ENCODE data around the gene CDCP1. TPM values are rescaled to one million over a fixed set of nuclear protein-coding genes. Genes with fewer than 3 reads are reported as not detected.

The CDCP1 gene
- total and polyA plus RNA-seq, 2 donors (not counting 1 experiment from before 2014, with no cell fraction given): not detected

- CTCF ChIA-PET: no interaction called here
- H3K9me3 Mint-ChIP-seq (ENCODE audit: insufficient read depth): no peaks in the 10 kb centered on the region
- POLR2A ChIA-PET: no interaction called here
- Histone ChIP-seq H3K4me3 (ENCODE audit: control extremely low read depth in 1 of 5, extremely low read depth in 1 of 5, insufficient read depth in 1 of 5, low read depth in 2 of 5, low read length in 4 of 5) (no peak overlapping the region), H4K20me1 (ENCODE audit: control insufficient read depth, insufficient read depth, low read length, poor library complexity, severe bottlenecking) (no peaks in the 10 kb centered on the region), H3K4me2 (replicated peaks; ENCODE audit: low read depth, low read length, poor library complexity, severe bottlenecking) (no peak overlapping the region), H2AFZ (ENCODE audit: insufficient read depth, low read depth, low read length, poor library complexity, severe bottlenecking) (no peak overlapping the region), H3K9me3 (ENCODE audit: control extremely low read depth in 1 of 3, control insufficient read depth in 2 of 3, insufficient read depth in 1 of 3, low read length in 2 of 3) (no peaks in the 10 kb centered on the region), H3K27me3 (replicated peaks in 1 of 4; ENCODE audit: control extremely low read depth in 1 of 4, control insufficient read depth in 3 of 4, insufficient read depth in 4 of 4, low read length in 3 of 4) (peaks cover 0 to 6% (median 3%) of the 10 kb centered on the region in 4 experiments), H3K27ac (ENCODE audit: low read length in 2 of 2) (no peak overlapping the region), H3K9ac (ENCODE audit: low read length) (no peak overlapping the region), H3K4me1 (ENCODE audit: control insufficient read depth in 2 of 2, insufficient read depth in 2 of 2, low read length in 2 of 2) (no peaks in the 10 kb centered on the region), H3K79me2 (ENCODE audit: control insufficient read depth, insufficient read depth, low read length) (no peaks in the 10 kb centered on the region), H3K36me3 (replicated peaks in 1 of 2; ENCODE audit: control extremely low read depth in 1 of 2, control insufficient read depth in 1 of 2, extremely low read depth in 1 of 2, insufficient read depth in 2 of 2, low read length in 1 of 2) (no peaks in the 10 kb centered on the region)
- no peak overlapping the region for H3K27ac Mint-ChIP-seq
- DNase-seq (no peak), ATAC-seq (ENCODE audit: low read depth) (no peak)
- intact Hi-C loops (cut with micrococcal nuclease): no loop called here
- WGBS (ENCODE audit: insufficient coverage): 69% methylated on average over 2 of the region's 2 CpGs
- no peaks in the 10 kb centered on the region for H3K4me1 Mint-ChIP-seq
- TF ChIP-seq, protein P1, sequence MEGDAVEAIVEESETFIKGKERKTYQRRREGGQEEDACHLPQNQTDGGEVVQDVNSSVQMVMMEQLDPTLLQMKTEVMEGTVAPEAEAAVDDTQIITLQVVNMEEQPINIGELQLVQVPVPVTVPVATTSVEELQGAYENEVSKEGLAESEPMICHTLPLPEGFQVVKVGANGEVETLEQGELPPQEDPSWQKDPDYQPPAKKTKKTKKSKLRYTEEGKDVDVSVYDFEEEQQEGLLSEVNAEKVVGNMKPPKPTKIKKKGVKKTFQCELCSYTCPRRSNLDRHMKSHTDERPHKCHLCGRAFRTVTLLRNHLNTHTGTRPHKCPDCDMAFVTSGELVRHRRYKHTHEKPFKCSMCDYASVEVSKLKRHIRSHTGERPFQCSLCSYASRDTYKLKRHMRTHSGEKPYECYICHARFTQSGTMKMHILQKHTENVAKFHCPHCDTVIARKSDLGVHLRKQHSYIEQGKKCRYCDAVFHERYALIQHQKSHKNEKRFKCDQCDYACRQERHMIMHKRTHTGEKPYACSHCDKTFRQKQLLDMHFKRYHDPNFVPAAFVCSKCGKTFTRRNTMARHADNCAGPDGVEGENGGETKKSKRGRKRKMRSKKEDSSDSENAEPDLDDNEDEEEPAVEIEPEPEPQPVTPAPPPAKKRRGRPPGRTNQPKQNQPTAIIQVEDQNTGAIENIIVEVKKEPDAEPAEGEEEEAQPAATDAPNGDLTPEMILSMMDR (IDR thresholded peaks at IDR 0.05): no peak
- no peak for TF ChIP-seq EZH2 (IDR thresholded peaks at IDR 0.05; ENCODE audit: borderline replicate concordance, insufficient read depth, low read depth, low read length, poor library complexity, severe bottlenecking)
- H3K4me3 Mint-ChIP-seq: no peak overlapping the region
- H3K27me3 Mint-ChIP-seq: peaks cover 41% of the 10 kb centered on the region
Observed at GRCh38 chr3:45125550-45126026, 20.6 kb downstream of the CDCP1 start.

DNA sequence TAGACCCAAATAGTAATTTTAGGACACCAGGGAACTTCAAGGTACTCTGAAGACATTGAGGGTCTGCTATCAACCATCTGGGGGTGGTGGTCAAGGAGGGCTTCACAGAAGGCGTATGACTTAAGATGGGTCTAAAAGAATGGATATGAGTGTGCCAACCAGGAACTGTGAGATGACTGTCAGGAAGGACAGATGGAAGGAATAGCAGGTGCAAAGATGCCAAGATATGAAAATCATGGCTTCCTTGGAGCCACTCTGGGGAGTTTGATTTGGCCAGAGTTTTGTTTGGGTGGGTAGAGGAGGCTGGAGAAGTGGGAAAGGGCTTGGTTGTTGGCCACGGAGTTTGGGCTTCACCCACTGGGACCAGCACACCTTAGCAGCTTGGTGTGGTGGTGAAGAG lies 21.2 kb downstream of the CDCP1 start:
- Histone ChIP-seq H3K4me3 (ENCODE audit: control extremely low read depth in 1 of 5, extremely low read depth in 1 of 5, insufficient read depth in 1 of 5, low read depth in 2 of 5, low read length in 4 of 5) (no peak overlapping the region), H3K4me2 (replicated peaks; ENCODE audit: low read depth, low read length, poor library complexity, severe bottlenecking) (no peak overlapping the region), H2AFZ (ENCODE audit: insufficient read depth, low read depth, low read length, poor library complexity, severe bottlenecking) (no peak overlapping the region), H3K9me3 (ENCODE audit: control extremely low read depth in 1 of 3, control insufficient read depth in 2 of 3, insufficient read depth in 1 of 3, low read length in 2 of 3) (no peaks in the 10 kb centered on the region), H3K4me1 (ENCODE audit: control insufficient read depth in 2 of 2, insufficient read depth in 2 of 2, low read length in 2 of 2) (no peaks in the 10 kb centered on the region), H3K27me3 (replicated peaks in 1 of 4; ENCODE audit: control extremely low read depth in 1 of 4, control insufficient read depth in 3 of 4, insufficient read depth in 4 of 4, low read length in 3 of 4) (peaks cover 0 to 6% (median 3%) of the 10 kb centered on the region in 4 experiments), H3K79me2 (ENCODE audit: control insufficient read depth, insufficient read depth, low read length) (no peaks in the 10 kb centered on the region), H3K36me3 (replicated peaks in 1 of 2; ENCODE audit: control extremely low read depth in 1 of 2, control insufficient read depth in 1 of 2, extremely low read depth in 1 of 2, insufficient read depth in 2 of 2, low read length in 1 of 2) (no peaks in the 10 kb centered on the region), H4K20me1 (ENCODE audit: control insufficient read depth, insufficient read depth, low read length, poor library complexity, severe bottlenecking) (no peaks in the 10 kb centered on the region), H3K9ac (ENCODE audit: low read length) (no peak overlapping the region), H3K27ac (ENCODE audit: low read length in 2 of 2) (no peak overlapping the region)
- Mint-ChIP-seq H3K9me3 (ENCODE audit: insufficient read depth) (no peaks in the 10 kb centered on the region), H3K27me3 (peaks cover 47% of the 10 kb centered on the region), H3K4me3 (no peak overlapping the region), H3K27ac (no peak overlapping the region), H3K4me1 (no peaks in the 10 kb centered on the region)
- TF ChIP-seq, protein P1 (IDR thresholded peaks at IDR 0.05): no peak
- no peak for TF ChIP-seq EZH2 (IDR thresholded peaks at IDR 0.05; ENCODE audit: borderline replicate concordance, insufficient read depth, low read depth, low read length, poor library complexity, severe bottlenecking)
- ChIA-PET POLR2A (no interaction called here), CTCF (no interaction called here)
- WGBS (ENCODE audit: insufficient coverage): 80% methylated on average over 1 of the region's 2 CpGs
- intact Hi-C loops (cut with micrococcal nuclease): no loop called here
- ATAC-seq (ENCODE audit: low read depth) (no peak), DNase-seq (no peak)
